ENCODE results near the gene RPL28. TPM values are rescaled to one million over a fixed set of nuclear protein-coding genes. Genes with fewer than 3 reads are reported as not detected.
"Not testable (repeated sequence)": the region's sequence is repeated elsewhere in the genome, so short reads cannot be mapped to it uniquely, and the experiment has no call there.

The RPL28 gene
- total RNA-seq, 1 experiment from 2014 or later = 1,703 TPM

DNA sequence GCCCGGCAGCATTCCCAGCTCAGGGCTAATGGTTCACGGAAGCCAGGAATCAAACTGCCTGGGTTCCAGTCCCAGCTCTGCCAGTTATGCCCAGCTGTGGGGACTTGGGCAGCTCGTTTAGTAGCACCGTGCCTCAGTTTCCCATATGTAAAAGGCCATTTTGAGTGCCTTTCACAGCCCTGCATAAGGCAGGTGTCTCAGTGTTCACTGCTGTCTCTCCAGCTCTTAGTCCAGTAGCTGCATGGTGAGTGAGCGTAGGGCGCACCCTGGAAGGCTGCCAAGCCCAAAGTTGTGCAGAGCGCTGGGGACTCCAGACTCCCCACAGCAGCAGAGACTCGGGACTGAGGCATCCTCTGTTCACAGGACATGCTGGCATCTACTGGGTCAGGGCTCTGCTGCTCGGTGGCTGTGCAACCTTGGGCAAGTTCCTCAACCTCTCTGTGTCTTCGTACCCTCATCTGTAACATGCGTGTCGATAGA lies 5.5 kb downstream of the RPL28 start:
- DNase-seq (ENCODE audit: low read depth) = peak; percentile 42

DNA sequence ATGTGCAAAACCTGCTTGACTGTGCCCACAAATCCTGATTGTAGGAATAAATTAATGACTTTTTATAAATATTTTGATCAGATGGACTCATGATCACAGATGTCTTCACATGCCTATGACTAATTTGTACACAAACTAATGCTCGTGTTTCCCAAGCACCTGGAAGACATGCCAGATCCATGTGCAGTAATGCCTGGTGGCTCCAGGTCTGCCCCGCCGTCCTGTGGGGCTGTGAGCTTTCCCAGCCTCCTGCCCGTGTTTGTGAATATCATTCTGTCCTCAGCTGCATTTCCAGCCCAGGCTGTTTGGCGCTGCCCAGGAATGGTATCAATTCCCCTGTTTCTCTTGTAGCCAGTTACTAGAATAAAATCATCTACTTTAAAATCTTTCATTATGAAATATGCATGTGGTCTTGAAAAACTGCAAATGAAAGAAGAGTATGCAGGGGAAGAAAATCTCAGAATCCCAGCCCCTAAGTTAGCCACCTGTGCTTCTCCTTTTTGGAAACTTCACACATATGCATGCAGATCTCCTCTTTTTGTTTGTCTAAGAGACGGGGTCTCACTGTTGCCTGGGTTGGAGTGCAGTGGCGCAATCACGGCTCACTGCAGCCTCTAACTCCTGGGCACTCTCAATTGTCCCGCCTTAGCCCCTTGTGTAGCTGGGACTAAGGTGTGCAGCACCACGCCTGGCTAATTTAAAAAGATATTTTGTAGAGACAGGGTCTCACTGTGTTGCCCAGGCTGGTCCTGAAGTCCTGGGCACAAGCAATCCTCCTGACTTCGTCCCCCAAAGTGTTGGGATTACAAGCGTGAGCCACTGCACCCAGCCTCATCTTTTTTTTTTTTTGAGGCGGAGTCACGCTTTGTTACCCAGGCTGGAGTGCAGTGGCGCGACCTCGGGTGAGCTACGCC lies 6.2 kb downstream of the RPL28 start:
- no peak for DNase-seq (ENCODE audit: low read depth)

GRCh38 chr19:55392820-55393761 lies 7.4 kb downstream of the RPL28 start:
- DNase-seq (ENCODE audit: low read depth) = no peak

- DNase-seq (ENCODE audit: low read depth) = no peak
These were observed 12.6 kb downstream of the RPL28 start for GRCh38 chr19:55398200-55398925.

DNA sequence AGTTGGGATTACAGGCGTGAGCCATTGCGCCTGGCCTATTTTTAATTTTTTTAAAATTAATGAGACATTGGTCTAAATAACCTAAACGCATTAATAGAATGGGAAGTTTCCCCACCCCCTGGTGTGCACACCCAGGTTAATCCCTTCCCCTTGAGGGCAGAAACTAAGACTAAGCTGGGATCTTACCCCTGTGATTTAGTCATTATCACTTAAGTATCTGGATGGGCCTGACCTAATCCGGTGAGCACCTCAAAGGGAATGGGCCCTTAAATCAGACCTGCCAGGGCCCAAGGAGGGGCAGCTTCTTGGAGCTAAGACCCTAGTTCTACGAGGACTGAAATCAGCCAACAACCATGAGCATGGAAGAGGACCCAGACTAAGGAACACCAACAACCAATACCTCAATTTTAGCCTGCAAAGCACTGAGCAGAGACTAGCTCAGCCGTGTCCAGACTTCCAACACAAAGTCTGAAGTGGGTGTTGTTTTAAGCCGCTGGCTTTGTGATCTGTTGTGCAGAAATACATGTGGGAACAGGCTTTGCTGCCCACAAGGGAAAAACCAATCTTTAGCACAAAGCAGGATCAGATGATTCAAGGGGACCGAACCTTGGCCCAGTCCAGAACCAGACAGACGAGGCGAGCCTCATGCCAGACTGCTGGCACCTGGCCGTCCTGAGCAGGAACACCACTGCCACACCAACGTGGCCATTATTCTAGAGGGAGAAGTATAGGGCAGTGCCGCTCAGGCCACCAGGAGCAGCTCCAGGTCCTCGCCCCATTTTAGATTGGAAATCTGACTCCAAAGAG lies 14.8 kb downstream of the RPL28 start:
- no peak for DNase-seq (ENCODE audit: low read depth)

GRCh38 chr19:55401390-55401789 lies 15.7 kb downstream of the RPL28 start:
- not testable (repeated sequence) for DNase-seq (ENCODE audit: low read depth)

- DNase-seq (ENCODE audit: low read depth) = no peak
These were observed 16.8 kb downstream of the RPL28 start for GRCh38 chr19:55402509-55402908.

- DNase-seq (ENCODE audit: low read depth) = no peak
These were observed 19.9 kb downstream of the RPL28 start for GRCh38 chr19:55405638-55406037.

DNA sequence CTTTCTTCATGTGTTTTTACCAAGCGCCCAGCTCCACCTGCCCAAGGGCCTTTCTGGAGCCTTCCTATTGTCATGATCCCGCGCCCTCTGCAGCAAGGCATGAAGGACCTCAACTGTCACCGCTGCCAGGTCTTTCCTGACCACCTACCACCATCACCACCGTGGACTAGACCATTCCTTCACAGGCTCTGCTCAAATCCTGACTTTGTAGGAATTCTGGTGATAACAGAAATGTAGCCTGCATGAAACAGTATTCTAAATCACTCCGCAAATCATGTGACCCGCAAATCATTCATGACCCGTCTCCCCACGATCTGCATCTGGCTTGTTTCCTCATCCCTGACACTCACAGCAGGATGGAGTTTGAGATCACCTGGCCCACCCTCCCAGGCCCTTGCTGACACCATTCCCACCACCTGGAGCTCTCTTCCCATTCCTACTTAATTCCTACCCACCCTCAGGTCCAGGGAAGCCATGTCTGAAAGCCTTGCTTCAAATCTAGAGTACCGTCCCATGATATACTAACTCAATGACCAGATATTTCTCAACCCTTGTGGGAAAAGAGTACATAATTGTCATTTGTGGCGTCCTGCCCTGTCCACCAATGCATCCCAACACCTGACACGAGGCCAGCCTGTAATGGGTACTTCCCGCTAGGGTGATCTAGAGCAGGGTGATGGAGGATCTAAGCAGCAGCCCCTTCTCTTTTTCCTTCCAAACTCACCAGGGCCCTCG lies 20.5 kb downstream of the RPL28 start:
- no peak for DNase-seq (ENCODE audit: low read depth)

GRCh38 chr19:55406826-55407549 lies 21.3 kb downstream of the RPL28 start:
- no peak for DNase-seq (ENCODE audit: low read depth)

- DNase-seq (ENCODE audit: low read depth) = not testable (repeated sequence)
These were observed 21.7 kb downstream of the RPL28 start, which contains the start of gene UBE2S for GRCh38 chr19:55407550-55407799. Gene UBE2S, minus strand, starts transcription at chr19:55407788. Its CDS starts 199 bp downstream, at chr19:55407589.

GRCh38 chr19:55407800-55408532 lies 22.2 kb downstream of the RPL28 start:
- DNase-seq (ENCODE audit: low read depth) = peak; percentile 99

GRCh38 chr19:55408533-55408872 lies 22.8 kb downstream of the RPL28 start:
- no peak for DNase-seq (ENCODE audit: low read depth)

GRCh38 chr19:55409179-55409578 lies 23.4 kb downstream of the RPL28 start:
- DNase-seq (ENCODE audit: low read depth) = not testable (repeated sequence)

- no peak for DNase-seq (ENCODE audit: low read depth)
These were observed 24.4 kb downstream of the RPL28 start for GRCh38 chr19:55410168-55410567.

DNA sequence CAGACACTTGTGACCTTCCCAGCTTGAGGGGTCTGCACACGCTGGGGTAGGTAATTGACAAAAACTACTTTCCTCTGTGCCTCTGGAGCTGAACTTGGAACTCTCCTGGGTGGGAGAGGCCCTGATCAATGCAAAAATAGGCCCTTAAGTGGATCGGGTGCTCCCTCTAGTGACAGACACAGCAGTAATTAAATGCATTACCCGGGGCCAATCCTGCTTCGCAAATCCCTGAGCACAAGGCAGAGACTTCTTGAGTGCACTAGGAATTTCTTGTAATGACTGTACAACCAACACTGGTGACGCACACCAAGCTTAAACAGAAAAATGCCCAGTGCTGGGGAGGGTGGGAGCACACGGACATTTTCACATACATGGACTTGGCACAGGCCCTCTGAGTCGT lies 32.5 kb downstream of the RPL28 start:
- peak; percentile 84 for DNase-seq (ENCODE audit: low read depth)

GRCh38 chr19:55419103-55419502 lies 33.4 kb downstream of the RPL28 start:
- DNase-seq (ENCODE audit: low read depth) = no peak

DNA sequence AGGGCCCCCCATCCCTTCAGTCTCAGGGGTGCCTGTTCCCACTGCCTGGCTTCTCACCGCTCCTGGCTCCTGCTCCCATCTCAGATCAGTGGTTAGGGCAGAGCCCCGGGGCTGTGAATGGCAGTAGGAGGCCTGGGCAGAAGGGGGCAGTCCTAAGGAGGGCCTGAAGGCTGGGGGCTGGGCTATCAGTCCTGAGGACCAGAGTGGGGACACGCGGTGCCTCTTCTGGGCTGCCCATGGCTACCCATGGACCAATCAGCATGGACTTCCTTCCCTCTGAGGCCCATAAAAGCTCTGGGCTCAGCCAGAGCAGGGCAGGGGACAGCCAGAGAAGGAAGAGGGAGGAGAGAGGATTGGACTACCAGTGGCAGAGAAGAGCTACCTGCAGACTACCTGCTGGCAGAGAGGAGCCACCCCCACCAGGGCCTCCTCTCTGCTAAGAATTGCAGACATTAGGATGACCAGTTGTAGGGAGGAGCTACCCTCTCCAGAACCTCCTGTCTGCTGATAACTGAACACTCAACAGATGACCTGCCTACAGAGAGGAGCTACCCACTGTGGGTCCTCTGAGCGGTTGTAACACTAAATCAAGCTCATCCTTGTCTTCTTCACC lies 34.0 kb downstream of the RPL28 start:
- no peak for DNase-seq (ENCODE audit: low read depth)

All from HT1080 (cell line).